ENCODE data around the gene ELN. TPM values are rescaled to one million over a fixed set of nuclear protein-coding genes. Genes with fewer than 3 reads are reported as not detected.

ELN gene
- total RNA-seq, 2 experiments from 2014 or later = not detected

DNA sequence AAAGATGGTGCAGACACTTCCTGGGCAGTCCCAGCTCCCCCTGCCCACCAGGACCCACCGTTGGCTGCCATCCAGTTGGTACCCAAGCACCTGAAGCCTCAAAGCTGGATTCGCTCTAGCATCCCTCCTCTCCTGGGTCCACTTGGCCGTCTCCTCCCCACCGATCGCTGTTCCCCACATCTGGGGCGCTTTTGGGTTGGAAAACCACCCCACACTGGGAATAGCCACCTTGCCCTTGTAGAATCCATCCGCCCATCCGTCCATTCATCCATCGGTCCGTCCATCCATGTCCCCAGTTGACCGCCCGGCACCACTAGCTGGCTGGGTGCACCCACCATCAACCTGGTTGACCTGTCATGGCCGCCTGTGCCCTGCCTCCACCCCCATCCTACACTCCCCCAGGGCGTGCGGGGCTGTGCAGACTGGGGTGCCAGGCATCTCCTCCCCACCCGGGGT, 41.1 kb downstream of the ELN start:
- Mint-ChIP-seq H3K4me3 (no peak overlapping the region), H3K27ac (no peak overlapping the region), H3K4me1 (peaks cover 1% of the 10 kb centered on the region), H3K9me3 (no peaks in the 10 kb centered on the region), H3K36me3 (ENCODE audit: low read depth) (no peaks in the 10 kb centered on the region), H3K27me3 (no peaks in the 10 kb centered on the region)
- no peak for DNase-seq
- CTCF ChIA-PET = interaction anchor here (0.6 to 3.9 kb wide), 13 partner anchors 9 to 332 kb away, joined by 3 to 19 read pairs (median 5); partner anchors contain the start of genes EIF4H and LIMK1
- POLR2A ChIA-PET = interaction anchor here (0.6 to 4.3 kb wide), 2 partner anchors 15 to 305 kb away, joined by 3 to 27 read pairs; partner anchors contain the start of gene LIMK1

DNA sequence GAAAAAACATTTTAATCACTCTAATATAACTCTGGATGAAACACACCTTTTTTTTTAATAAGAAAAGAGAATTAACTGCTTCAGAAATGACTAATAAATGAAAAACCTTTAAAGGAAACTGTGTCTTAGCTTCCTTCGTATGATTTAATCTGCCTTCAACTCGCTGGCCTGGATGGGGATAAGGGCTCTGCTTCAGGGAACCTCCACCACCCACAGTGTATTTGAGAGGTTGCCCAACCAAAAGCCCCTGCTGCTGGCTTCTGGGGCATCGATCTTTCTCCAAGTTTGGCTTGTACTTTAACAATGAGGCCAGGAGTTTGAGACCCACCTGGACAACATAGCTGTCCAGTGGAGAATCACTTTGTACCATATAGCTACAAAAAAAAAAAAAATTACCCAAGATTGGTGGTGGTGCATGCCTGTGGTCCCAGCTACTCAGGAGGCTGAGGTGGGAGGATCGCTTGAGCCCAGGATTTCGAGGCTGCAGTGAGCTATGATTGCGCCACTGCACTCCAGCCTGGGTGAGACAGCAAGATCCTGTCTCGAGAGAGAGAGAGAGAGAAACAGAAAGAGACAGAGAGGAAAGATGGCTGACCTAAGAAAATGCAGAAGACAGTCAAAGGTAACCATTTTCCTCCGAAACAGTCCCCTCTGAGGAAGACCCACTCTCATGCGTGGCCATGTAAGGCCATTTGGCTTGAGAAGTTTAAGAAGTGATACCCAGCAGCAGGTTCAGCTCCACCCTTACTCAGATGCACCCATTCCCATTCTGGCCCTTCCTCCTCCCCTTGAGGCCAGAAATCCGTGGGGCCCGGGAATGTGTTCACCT, 42.0 kb downstream of the ELN start:
- ChIA-PET CTCF (interaction anchor here (1.4 to 3.9 kb wide), 5 partner anchors 8 to 331 kb away, joined by 5 to 19 read pairs (median 13); no protein-coding TSS in a partner anchor), POLR2A (interaction anchor here (0.6 to 4.3 kb wide), 4 partner anchors 14 to 306 kb away, joined by 3 to 27 read pairs (median 4); partner anchors contain the start of genes EIF4H and LIMK1)

DNA sequence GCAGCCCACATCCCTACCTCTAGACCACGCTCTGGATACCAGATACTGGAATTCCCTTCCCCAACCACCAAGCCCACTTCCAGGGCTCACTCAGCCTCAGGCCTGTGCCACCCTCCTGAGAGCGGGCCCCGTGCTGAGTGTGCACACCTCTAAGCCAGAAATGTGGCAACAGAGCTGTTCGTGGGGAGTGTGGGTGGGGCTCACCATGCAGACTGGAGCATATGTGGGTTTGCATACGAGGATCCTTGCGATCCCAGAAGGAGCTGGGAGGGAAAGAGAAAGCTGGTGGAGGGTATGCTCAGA, 42.6 kb downstream of the ELN start:
- H3K36me3 Mint-ChIP-seq (ENCODE audit: low read depth) = no peaks in the 10 kb centered on the region
- no peaks in the 10 kb centered on the region for H3K27me3 Mint-ChIP-seq
- H3K4me3 Mint-ChIP-seq = no peak overlapping the region
- ChIA-PET POLR2A (interaction anchor here (1.2 to 4.3 kb wide), 3 partner anchors 14 to 103 kb away, joined by 4 to 27 read pairs (median 4); partner anchors contain the start of genes EIF4H and LIMK1), CTCF (interaction anchor here (1.4 to 3.9 kb wide), 4 partner anchors 9 to 330 kb away, joined by 5 to 19 read pairs (median 16); no protein-coding TSS in a partner anchor)
- H3K27ac Mint-ChIP-seq = no peak overlapping the region
- H3K4me1 Mint-ChIP-seq = peaks cover 1% of the 10 kb centered on the region
- DNase-seq = no peak
- no peaks in the 10 kb centered on the region for H3K9me3 Mint-ChIP-seq

More for the DNA sequence above, 42.0 kb downstream of the ELN start:
- no peaks in the 10 kb centered on the region for H3K27me3 Mint-ChIP-seq
- H3K4me3 Mint-ChIP-seq = no peak overlapping the region
- H3K27ac Mint-ChIP-seq = no peak overlapping the region
- no peaks in the 10 kb centered on the region for H3K9me3 Mint-ChIP-seq
- no peaks in the 10 kb centered on the region for H3K36me3 Mint-ChIP-seq (ENCODE audit: low read depth)
- DNase-seq = no peak
- peaks cover 1% of the 10 kb centered on the region for H3K4me1 Mint-ChIP-seq

DNA sequence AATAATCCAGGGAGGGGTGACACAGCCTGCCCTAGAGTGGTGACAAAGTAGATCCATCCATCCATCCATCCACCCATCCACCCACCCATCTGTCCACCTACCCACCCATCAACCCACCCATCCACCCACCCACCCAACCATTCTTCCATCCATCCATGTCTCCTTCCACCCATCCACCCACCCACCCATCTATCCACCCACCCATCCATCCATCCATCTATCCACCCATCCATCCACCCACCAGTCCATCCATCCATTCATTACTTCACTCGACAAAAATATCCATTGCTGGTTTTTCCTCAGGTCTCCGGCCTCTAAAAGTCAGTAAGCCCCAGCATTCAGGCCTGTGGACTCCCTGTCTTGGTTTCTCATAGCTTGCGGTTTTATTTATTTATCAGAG, 43.1 kb downstream of the ELN start:
- no peaks in the 10 kb centered on the region for H3K9me3 Mint-ChIP-seq
- no peak overlapping the region for H3K27ac Mint-ChIP-seq
- H3K36me3 Mint-ChIP-seq (ENCODE audit: low read depth) = no peaks in the 10 kb centered on the region

DNA sequence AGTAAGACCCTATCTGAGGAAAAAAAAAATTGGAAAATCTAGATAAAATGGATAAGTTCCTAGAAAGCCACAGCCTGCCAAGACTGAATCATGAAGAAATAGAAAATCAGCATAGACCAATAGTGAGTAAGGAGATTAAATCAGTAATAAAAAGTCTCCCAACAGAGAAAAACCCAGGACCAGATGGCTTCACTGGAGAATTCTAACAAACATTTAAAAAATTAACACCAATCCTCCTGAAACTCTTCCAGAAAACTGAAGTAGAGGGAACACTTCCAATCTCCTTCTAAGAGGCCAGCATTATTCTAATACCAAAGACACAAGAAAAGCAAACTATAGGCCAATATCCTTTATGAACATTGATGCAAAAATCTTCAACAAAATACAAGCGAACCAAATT, 46.8 kb downstream of the ELN start:
- ChIA-PET CTCF (no interaction called here), POLR2A (interaction anchor here (1.1 kb wide), 1 partner anchor 98 kb away, joined by 3 read pairs; no protein-coding TSS in a partner anchor)
- Mint-ChIP-seq H3K27ac (no peak overlapping the region), H3K4me3 (no peak overlapping the region), H3K27me3 (no peaks in the 10 kb centered on the region), H3K36me3 (ENCODE audit: low read depth) (no peaks in the 10 kb centered on the region), H3K4me1 (no peaks in the 10 kb centered on the region), H3K9me3 (no peaks in the 10 kb centered on the region)
- no peak for DNase-seq

More for the DNA sequence above, 43.1 kb downstream of the ELN start:
- no peaks in the 10 kb centered on the region for H3K27me3 Mint-ChIP-seq
- no peak overlapping the region for H3K4me3 Mint-ChIP-seq
- peaks cover 1% of the 10 kb centered on the region for H3K4me1 Mint-ChIP-seq
- ChIA-PET CTCF (interaction anchor here (2.6 to 3.9 kb wide), 2 partner anchors 135 to 330 kb away, joined by 19 read pairs; no protein-coding TSS in a partner anchor), POLR2A (interaction anchor here (1.3 to 4.3 kb wide), 2 partner anchors 13 to 103 kb away, joined by 4 to 27 read pairs; partner anchors contain the start of genes EIF4H and LIMK1)
- DNase-seq = no peak

DNA sequence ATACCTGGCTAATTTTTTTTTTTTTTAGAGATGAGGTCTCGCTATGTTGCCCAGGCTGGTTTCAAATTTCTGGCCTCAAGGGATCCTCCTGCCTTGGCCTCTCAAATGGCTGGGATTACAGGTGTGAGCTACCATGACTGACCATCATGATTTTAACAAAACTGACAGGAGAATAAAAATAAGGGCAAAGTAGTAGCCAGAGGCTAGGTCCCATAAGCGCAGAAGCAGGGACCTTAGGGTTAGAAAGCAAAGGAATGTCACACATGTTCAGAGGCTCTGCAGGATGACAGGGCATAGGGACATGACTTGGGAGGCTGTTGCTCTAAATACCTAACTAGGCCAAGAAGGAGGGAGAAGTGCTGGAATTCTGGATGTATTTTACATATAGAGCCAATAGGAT, 50.5 kb downstream of the ELN start:
- no peaks in the 10 kb centered on the region for H3K9me3 Mint-ChIP-seq
- no peaks in the 10 kb centered on the region for H3K36me3 Mint-ChIP-seq (ENCODE audit: low read depth)
- H3K27ac Mint-ChIP-seq = no peak overlapping the region
- H3K27me3 Mint-ChIP-seq = no peaks in the 10 kb centered on the region
- H3K4me3 Mint-ChIP-seq = no peak overlapping the region
- ChIA-PET POLR2A (no interaction called here), CTCF (interaction anchor here (0.8 to 1.8 kb wide), 3 partner anchors 10 to 128 kb away, joined by 3 to 5 read pairs (median 4); no protein-coding TSS in a partner anchor)
- H3K4me1 Mint-ChIP-seq = peaks cover 6% of the 10 kb centered on the region
- no peak for DNase-seq

DNA sequence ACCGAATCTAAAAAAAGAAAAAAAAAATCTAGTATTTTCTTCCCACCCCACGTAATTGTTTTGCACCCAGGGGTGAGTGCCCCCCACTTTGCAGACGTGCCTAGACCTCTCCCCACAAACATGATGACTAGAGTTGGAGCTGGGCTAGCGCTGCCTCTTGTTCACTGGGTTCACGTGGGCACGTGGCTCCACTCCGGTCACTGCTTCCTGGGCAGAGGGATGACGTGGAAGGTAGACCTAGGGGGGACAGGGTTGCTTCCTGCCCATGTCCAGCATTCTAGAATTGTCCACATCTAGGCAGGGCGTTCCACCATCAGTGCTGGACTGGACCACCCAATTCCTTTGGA, 54.8 kb downstream of the ELN start:
- Mint-ChIP-seq H3K27ac (no peak overlapping the region), H3K27me3 (no peaks in the 10 kb centered on the region), H3K36me3 (ENCODE audit: low read depth) (peaks cover 7% of the 10 kb centered on the region), H3K9me3 (no peaks in the 10 kb centered on the region), H3K4me1 (peaks cover 15% of the 10 kb centered on the region), H3K4me3 (peak overlapping the region; percentile 13)
- CTCF ChIA-PET = interaction anchor here (1.5 to 1.7 kb wide), 2 partner anchors 15 to 123 kb away, joined by 3 to 10 read pairs; no protein-coding TSS in a partner anchor
- DNase-seq = no peak
- POLR2A ChIA-PET = interaction anchor here (0.7 to 5.2 kb wide), 5 partner anchors 11 to 96 kb away, joined by 3 to 50 read pairs (median 27); partner anchors contain the start of gene EIF4H

DNA sequence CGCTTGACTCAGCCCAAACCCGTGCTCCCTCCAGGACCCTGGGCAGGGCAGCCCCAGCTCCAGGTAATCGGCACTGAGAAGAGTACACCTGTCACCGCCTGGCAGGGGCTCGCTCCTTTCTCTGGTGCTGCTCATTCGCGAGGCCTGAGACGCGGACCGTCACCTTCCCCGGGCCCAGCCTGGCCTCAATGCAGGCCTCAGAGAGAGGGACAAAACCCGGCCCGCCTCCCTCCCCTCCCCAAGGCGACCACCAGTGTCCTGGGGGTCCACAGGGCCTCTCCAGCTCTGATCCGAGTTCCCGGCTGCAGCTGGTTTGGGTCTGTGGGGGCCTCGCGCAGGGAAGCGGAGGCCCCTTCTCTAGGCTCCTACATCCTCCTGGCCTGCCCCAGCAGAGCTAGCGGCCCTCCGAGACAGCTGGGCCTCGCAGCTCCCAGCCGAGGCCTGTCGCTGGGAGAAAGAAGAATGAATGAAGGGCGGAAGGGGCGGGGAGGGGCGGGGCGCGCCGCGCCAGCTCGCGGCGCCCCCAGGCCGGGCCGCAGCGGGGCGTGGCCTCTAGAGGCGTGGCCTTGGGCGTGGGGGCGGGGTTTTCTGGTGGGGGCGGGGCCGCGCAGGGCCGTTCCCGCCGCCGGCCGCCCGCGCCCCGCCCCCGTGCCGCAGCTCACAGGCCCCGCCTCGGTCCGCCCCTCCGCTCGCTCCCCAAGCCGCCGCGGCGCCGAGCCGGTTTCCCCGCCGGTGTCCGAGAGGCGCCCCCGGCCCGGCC, 55.3 kb downstream of the ELN start, which contains the start of gene LIMK1:
Gene LIMK1, plus strand, starts transcription at position 688 of the 760 bp plus-strand sequence. CDS start 187 bp downstream, outside the sequence.
- DNase-seq = peak; percentile 85
- ChIA-PET CTCF (interaction anchor here (0.7 to 1.7 kb wide), 3 partner anchors 15 to 123 kb away, joined by 3 to 10 read pairs (median 3); no protein-coding TSS in a partner anchor), POLR2A (interaction anchor here (0.7 to 5.2 kb wide), 8 partner anchors 10 to 95 kb away, joined by 3 to 50 read pairs (median 12); partner anchors contain the start of gene EIF4H)
- Mint-ChIP-seq H3K27me3 (no peaks in the 10 kb centered on the region), H3K9me3 (no peaks in the 10 kb centered on the region), H3K36me3 (ENCODE audit: low read depth) (peaks cover 12% of the 10 kb centered on the region), H3K4me3 (peak within 1 kb of the TSS; percentile 79), H3K4me1 (peaks cover 15% of the 10 kb centered on the region), H3K27ac (peak within 1 kb of the TSS; percentile 78)

DNA sequence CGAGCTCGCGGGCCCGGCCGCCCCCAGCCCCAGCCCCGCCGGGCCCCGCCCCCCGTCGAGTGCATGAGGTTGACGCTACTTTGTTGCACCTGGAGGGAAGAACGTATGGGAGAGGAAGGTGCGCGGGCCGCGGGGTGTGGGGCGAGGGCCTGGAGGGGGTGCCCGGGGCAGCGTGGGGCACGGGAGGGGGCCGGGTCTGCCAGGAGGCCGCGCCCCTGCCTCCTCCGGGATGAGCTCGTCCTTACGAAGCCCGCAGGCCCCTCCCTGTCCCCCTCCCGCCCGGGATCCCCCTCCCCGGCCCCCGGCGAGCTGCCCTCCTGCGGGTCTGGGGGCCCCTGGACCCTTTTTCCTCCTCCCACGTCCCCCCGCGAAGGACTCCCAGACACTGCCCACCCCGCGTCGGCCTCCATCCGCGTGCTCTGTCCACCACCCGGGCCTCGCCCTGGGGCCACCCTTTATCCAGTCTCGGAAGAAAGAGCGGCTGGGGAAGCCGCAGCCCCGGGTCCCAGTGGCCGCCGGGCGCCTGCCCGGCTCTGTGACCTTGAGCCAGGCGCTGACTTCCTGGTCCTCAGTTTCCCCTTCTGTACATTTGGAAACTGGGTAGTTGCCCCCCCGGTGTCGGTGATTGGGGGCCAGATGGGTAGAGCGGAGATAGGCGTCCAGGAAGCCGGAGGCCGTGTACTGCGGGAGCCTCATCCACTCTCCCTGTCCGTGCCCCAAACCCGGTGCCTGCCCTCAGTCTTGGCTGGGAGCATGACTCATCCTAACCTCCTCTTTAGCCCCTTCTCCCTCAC, 56.2 kb downstream of the ELN start:
- H3K27ac Mint-ChIP-seq = peak overlapping the region; percentile 78
- H3K4me1 Mint-ChIP-seq = peaks cover 15% of the 10 kb centered on the region
- DNase-seq = peak; percentile 38
- POLR2A ChIA-PET = interaction anchor here (1.0 to 5.2 kb wide), 7 partner anchors 10 to 94 kb away, joined by 3 to 50 read pairs (median 20); partner anchors contain the start of gene EIF4H
- CTCF ChIA-PET = interaction anchor here (1.5 to 1.7 kb wide), 2 partner anchors 16 to 122 kb away, joined by 3 to 10 read pairs; no protein-coding TSS in a partner anchor
- H3K4me3 Mint-ChIP-seq = peak overlapping the region; percentile 79
- H3K27me3 Mint-ChIP-seq = no peaks in the 10 kb centered on the region
- no peaks in the 10 kb centered on the region for H3K9me3 Mint-ChIP-seq
- peaks cover 15% of the 10 kb centered on the region for H3K36me3 Mint-ChIP-seq (ENCODE audit: low read depth)

DNA sequence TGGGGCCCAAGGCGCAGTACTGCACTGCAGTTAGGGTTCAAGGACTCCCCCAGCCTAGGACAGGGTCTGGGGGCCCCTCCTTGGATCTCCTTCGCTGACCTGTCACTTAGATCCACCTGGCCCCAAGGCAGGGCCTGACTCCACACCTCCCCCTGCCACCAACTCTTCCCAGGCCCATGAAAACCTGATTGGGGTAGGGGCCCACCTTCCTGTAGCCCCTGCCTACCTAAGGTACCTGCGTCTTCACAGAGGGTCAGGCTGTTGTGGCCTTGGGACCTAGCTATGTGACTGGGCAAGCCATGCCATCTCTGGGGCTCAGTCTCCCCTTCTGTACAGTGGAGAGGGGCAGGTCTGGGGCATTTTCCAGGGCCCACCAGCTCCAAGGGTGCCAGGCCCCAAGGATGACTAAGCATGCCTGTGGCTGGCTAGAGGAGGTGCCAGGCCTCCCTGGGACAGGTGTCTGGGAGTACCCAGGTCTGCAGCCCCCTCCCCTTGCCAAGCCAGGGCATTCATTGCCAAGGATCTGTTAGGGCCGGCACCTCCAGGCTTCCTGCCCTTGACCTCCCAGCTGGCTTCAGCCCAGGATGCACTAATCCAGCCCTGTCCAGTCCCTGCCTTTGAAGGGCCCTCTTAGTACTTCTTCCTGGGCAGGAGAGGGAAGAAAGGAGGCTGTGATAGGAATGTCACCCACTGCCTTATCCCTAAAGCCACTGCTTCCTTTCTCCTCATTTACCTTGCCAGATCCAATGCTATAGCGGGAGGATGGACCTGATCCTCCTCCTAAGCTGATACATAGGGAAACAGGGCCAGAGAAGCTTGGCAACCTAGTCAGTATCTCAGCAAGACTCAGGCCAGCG, 57.0 kb downstream of the ELN start:
- DNase-seq = no peak
- H3K27me3 Mint-ChIP-seq = no peaks in the 10 kb centered on the region
- ChIA-PET POLR2A (interaction anchor here (4.5 to 5.2 kb wide), 3 partner anchors 9 to 90 kb away, joined by 27 to 50 read pairs (median 39); partner anchors contain the start of gene EIF4H), CTCF (no interaction called here)
- no peaks in the 10 kb centered on the region for H3K9me3 Mint-ChIP-seq
- peak overlapping the region; percentile 79 for H3K4me3 Mint-ChIP-seq
- peaks cover 21% of the 10 kb centered on the region for H3K36me3 Mint-ChIP-seq (ENCODE audit: low read depth)
- peaks cover 15% of the 10 kb centered on the region for H3K4me1 Mint-ChIP-seq
- peak overlapping the region; percentile 78 for H3K27ac Mint-ChIP-seq

Measured in activated CD4-positive, alpha-beta memory T cell treated with anti-CD3 and anti-CD28 coated beads, Interleukin-2, amount 10 ng/mL, durations not matched to agents 7 days and 5 days (primary cell).